HUES48 (cell line): ENCODE results near the gene CDIP1.

Source experiments
- H3K27ac ChIP-seq: one replicate; pipeline ENCODE4 v1.7.0; 2013; ENCODE audit warnings: low read depth, low read length, inconsistent platforms
- H3K27me3 ChIP-seq: 2 replicates; pipeline ENCODE4 v1.6.1; 2013; ENCODE audit warnings: mild to moderate bottlenecking, low read length; ENCODE audit not compliant: control insufficient read depth, insufficient read depth
- H3K36me3 ChIP-seq: 2 replicates; pipeline ENCODE4 v1.6.1; 2013; ENCODE audit warnings: low read length; ENCODE audit not compliant: control insufficient read depth, insufficient read depth
- H3K4me1 ChIP-seq: 2 replicates; pipeline ENCODE4 v1.6.1; 2013; ENCODE audit warnings: mild to moderate bottlenecking, low read length; ENCODE audit not compliant: control insufficient read depth, insufficient read depth
- H3K4me3 ChIP-seq: 2 replicates; pipeline ENCODE4 v1.5.1; 2013; ENCODE audit warnings: mild to moderate bottlenecking, low read depth, low read length
- H3K9ac ChIP-seq: 2 replicates; pipeline ENCODE4 v1.6.1; 2013; ENCODE audit warnings: mild to moderate bottlenecking, low read depth, low read length, moderate library complexity
- H3K9me3 ChIP-seq: 2 replicates; pipeline ENCODE4 v1.6.1; 2013; ENCODE audit warnings: low read length; ENCODE audit not compliant: control insufficient read depth, insufficient read depth

CDIP1 gene

GRCh38 chr16:4513881-4514280, 24.7 kb downstream of the CDIP1 start:
- H3K4me3 ChIP-seq: no peak overlapping the region
- no peaks in the 10 kb centered on the region for H3K27me3 ChIP-seq
- no peaks in the 10 kb centered on the region for H3K9me3 ChIP-seq
- H3K27ac ChIP-seq: no peak overlapping the region
- H3K9ac ChIP-seq: no peak overlapping the region
- H3K36me3 ChIP-seq: peaks cover 49% of the 10 kb centered on the region
- H3K4me1 ChIP-seq: peaks cover 5% of the 10 kb centered on the region; the same call in 1 of the 2 replicates

GRCh38 chr16:4513086-4513860, 25.3 kb downstream of the CDIP1 start:
- H3K9ac ChIP-seq: no peak overlapping the region
- H3K4me3 ChIP-seq: no peak overlapping the region
- no peak overlapping the region for H3K27ac ChIP-seq
- no peaks in the 10 kb centered on the region for H3K9me3 ChIP-seq
- H3K36me3 ChIP-seq: peaks cover 55% of the 10 kb centered on the region
- H3K4me1 ChIP-seq: peaks cover 5% of the 10 kb centered on the region; the same call in 1 of the 2 replicates
- H3K27me3 ChIP-seq: no peaks in the 10 kb centered on the region

GRCh38 chr16:4512473-4512872, 26.1 kb downstream of the CDIP1 start:
- no peaks in the 10 kb centered on the region for H3K27me3 ChIP-seq
- H3K36me3 ChIP-seq: peaks cover 63% of the 10 kb centered on the region
- H3K9ac ChIP-seq: no peak overlapping the region
- H3K4me1 ChIP-seq: peaks cover 5% of the 10 kb centered on the region; the same call in 1 of the 2 replicates
- H3K27ac ChIP-seq: no peak overlapping the region
- H3K9me3 ChIP-seq: no peaks in the 10 kb centered on the region
- H3K4me3 ChIP-seq: no peak overlapping the region

- Histone ChIP-seq H3K4me3 (no peak overlapping the region), H3K36me3 (peaks cover 66% of the 10 kb centered on the region)
Measured at GRCh38 chr16:4511441-4512082, 27.0 kb downstream of the CDIP1 start.

GRCh38 chr16:4510747-4511426, 27.7 kb downstream of the CDIP1 start:
- Histone ChIP-seq H3K27me3 (no peaks in the 10 kb centered on the region), H3K36me3 (peaks cover 66% of the 10 kb centered on the region), H3K27ac (no peak overlapping the region), H3K9ac (no peak overlapping the region), H3K4me1 (peaks cover 5% of the 10 kb centered on the region; the same call in 1 of the 2 replicates), H3K9me3 (no peaks in the 10 kb centered on the region), H3K4me3 (no peak overlapping the region)

More at GRCh38 chr16:4511441-4512082, 27.0 kb downstream of the CDIP1 start:
- Histone ChIP-seq H3K9me3 (no peaks in the 10 kb centered on the region), H3K27me3 (no peaks in the 10 kb centered on the region), H3K9ac (no peak overlapping the region), H3K4me1 (peaks cover 5% of the 10 kb centered on the region; the same call in 1 of the 2 replicates), H3K27ac (no peak overlapping the region)

GRCh38 chr16:4510131-4510530, 28.4 kb downstream of the CDIP1 start:
- H3K27me3 ChIP-seq: no peaks in the 10 kb centered on the region
- H3K36me3 ChIP-seq: peaks cover 66% of the 10 kb centered on the region

GRCh38 chr16:4509420-4509819, 29.2 kb downstream of the CDIP1 start:
- no peaks in the 10 kb centered on the region for H3K4me1 ChIP-seq
- no peak overlapping the region for H3K4me3 ChIP-seq
- peaks cover 66% of the 10 kb centered on the region for H3K36me3 ChIP-seq
- no peak overlapping the region for H3K9ac ChIP-seq
- H3K27me3 ChIP-seq: no peaks in the 10 kb centered on the region
- H3K9me3 ChIP-seq: no peaks in the 10 kb centered on the region
- no peak overlapping the region for H3K27ac ChIP-seq

More at GRCh38 chr16:4510131-4510530, 28.4 kb downstream of the CDIP1 start:
- H3K9ac ChIP-seq: no peak overlapping the region
- no peak overlapping the region for H3K27ac ChIP-seq
- no peaks in the 10 kb centered on the region for H3K9me3 ChIP-seq
- H3K4me1 ChIP-seq: peaks cover 5% of the 10 kb centered on the region; the same call in 1 of the 2 replicates
- H3K4me3 ChIP-seq: no peak overlapping the region

- Histone ChIP-seq H3K9me3 (no peaks in the 10 kb centered on the region), H3K4me1 (no peaks in the 10 kb centered on the region), H3K36me3 (peaks cover 61% of the 10 kb centered on the region), H3K27ac (no peak overlapping the region), H3K9ac (no peak overlapping the region), H3K27me3 (no peaks in the 10 kb centered on the region), H3K4me3 (no peak overlapping the region)
Measured at GRCh38 chr16:4508806-4509205, 29.8 kb downstream of the CDIP1 start.

- Histone ChIP-seq H3K4me3 (no peak overlapping the region), H3K9me3 (no peaks in the 10 kb centered on the region), H3K36me3 (peaks cover 53% of the 10 kb centered on the region), H3K4me1 (no peaks in the 10 kb centered on the region), H3K27me3 (no peaks in the 10 kb centered on the region), H3K9ac (no peak overlapping the region), H3K27ac (no peak overlapping the region)
Measured at GRCh38 chr16:4507588-4508345, 30.8 kb downstream of the CDIP1 start.

GRCh38 chr16:4506450-4506849, 32.1 kb downstream of the CDIP1 start:
- H3K27ac ChIP-seq: no peak overlapping the region
- H3K9ac ChIP-seq: no peak overlapping the region
- H3K4me3 ChIP-seq: no peak overlapping the region
- no peaks in the 10 kb centered on the region for H3K4me1 ChIP-seq
- peaks cover 40% of the 10 kb centered on the region for H3K36me3 ChIP-seq
- H3K9me3 ChIP-seq: no peaks in the 10 kb centered on the region
- no peaks in the 10 kb centered on the region for H3K27me3 ChIP-seq
